Stimulated activated CD8-positive, alpha-beta memory T cell treated with anti-CD3 and anti-CD28 coated beads, Interleukin-7, amount 100 ng/mL, for 48 hours (primary cell): ENCODE results near the gene SLC6A9.

Experiments
- DNase-seq, 2 donors: peaks; one replicate each; pipeline ENCODE4 v3.0.0-alpha.2; 2020; ENCODE audit warnings: low read depth in 1 of 2; ENCODE audit errors: extremely low read depth in 1 of 2

The SLC6A9 gene

GRCh38 chr1:43951021-43951985 is 80.0 kb downstream of the SLC6A9 start:
- no peak for DNase-seq

GRCh38 chr1:43949678-43950077 is 81.6 kb downstream of the SLC6A9 start:
- no peak for DNase-seq

- no peak for DNase-seq
Measured at GRCh38 chr1:43947874-43948437, 83.3 kb downstream of the SLC6A9 start.

- no peak for DNase-seq
Measured at GRCh38 chr1:43947061-43947873, 84.0 kb downstream of the SLC6A9 start.
